Ovary (tissue), 9 donors: Measurements from ENCODE around the gene TMEM63C. TPM values are rescaled to one million over a fixed set of nuclear protein-coding genes. Genes with fewer than 3 reads are reported as not detected.

Experiments
- DNase-seq, 5 donors: peaks; one replicate each; pipeline ENCODE4 v3.0.0-alpha.2; 2019 to 2020
- H3K27ac ChIP-seq, 2 donors: fragments of 200-600 bp; one replicate each; pipeline versions ENCODE4 v1.5.1 to v1.8.0; 2019 to 2022
- H3K27me3 ChIP-seq: fragments of 200-600 bp; one replicate; pipeline ENCODE4 v1.8.0; 2022
- H3K36me3 ChIP-seq: fragments of 200-600 bp; sonication (generic); one replicate; pipeline ENCODE4 v1.5.1; 2019
- H3K4me1 ChIP-seq: one replicate; pipeline ENCODE4 v1.8.1; 2013; ENCODE audit warnings: mild to moderate bottlenecking, moderate library complexity; ENCODE audit not compliant: insufficient read depth
- H3K4me3 ChIP-seq: fragments of 200-600 bp; sonication (generic); one replicate; pipeline ENCODE4 v1.5.1; 2017
- H3K9me3 ChIP-seq, 2 donors: fragments of 200-600 bp in 1 of 2; sonication (generic) in 1 of 2; one replicate each; pipeline versions ENCODE4 v1.5.1 to v1.8.1; 2013 to 2019; ENCODE audit warnings: mild to moderate bottlenecking in 1 of 2, moderate library complexity in 1 of 2
- CTCF ChIP-seq, 3 donors: fragments of 450-650 bp in 2 of 3; fragments of 200-600 bp in 1 of 3; IDR thresholded peaks; one replicate each; pipeline versions ENCODE4 v1.5.1 to v1.8.0; 2016 to 2022; ENCODE audit warnings: antibody characterized with exemption in 3 of 3, mild to moderate bottlenecking in 1 of 3
- EP300 ChIP-seq: sonication (generic); formaldehyde crosslinking; IDR thresholded peaks from one replicate; pipeline ENCODE4 v1.6.1; 2017; ENCODE audit warnings: antibody characterized with exemption
- POLR2A ChIP-seq: fragments of 450-650 bp; IDR thresholded peaks from one replicate; pipeline ENCODE4 v1.6.1; 2017; ENCODE audit warnings: antibody characterized with exemption, mild to moderate bottlenecking, moderate library complexity
- WGBS, 3 donors: extraction: QIAGEN DNeasy Blood & Tissue Kit in 1 of 3; methylation state at CpG; one replicate each; pipeline versions ENCODE4 v1.1.5 to v1.1.7; 2013 to 2017; 5-methylcytosine and 5-hydroxymethylcytosine counted together
- intact Hi-C, 4 donors: fragments of 100-400 bp; cut with DNase I; formaldehyde crosslinking; loops; one replicate each; pipeline versions ENCODE4 v1.11.0 to v1.15.1; 2022 to 2023
- polyA plus RNA-seq, 2 donors: library from polyadenylated mRNA; stranded (reverse); fragments of 200-250 nt in 1 of 2; fragments of 350-450 nt in 1 of 2; fragmentation: Illumina TruSeq in 1 of 2; extraction: RNeasy Lipid Tissue Mini Kit (QIAGEN cat#74804) in 1 of 2; gene quantifications; one replicate each; pipeline ENCODE4 v1.2.3, GENCODE V29; 2013 to 2014
- total RNA-seq, 7 donors: library from RNA; depleted of rRNA in 2 of 7; stranded (reverse); fragments of >200 nt in 2 of 7; fragmentation: NEBNext Ultra II Directional in 3 of 7; extraction: Animal tissue kit (Norgen Biotek cat#: 25700) in 3 of 7; gene quantifications; one replicate each; pipeline versions ENCODE4 v1.1.0 to v1.2.4, GENCODE V29; 2016 to 2023
- donor health status: DM: no; HTN: no; CAD: no; lungs with moderate emphysema.
- donor health status: DM: no; HTN: no; CAD: no.
- donor health status: Bipolar disorder and iron deficiency.
- donor health status: DM: yes; HTN: yes; CAD: no.
- donor health status: DM: no; HTN: no; CAD: no.
- donor health status: DM: yes; HTN: yes; CAD: no.

TMEM63C gene
- total and polyA plus RNA-seq, 9 donors = 0.16 to 1.7 (median 0.25) TPM; not detected in 1

- Histone ChIP-seq H3K36me3 (no peaks in the 10 kb centered on the region), H3K4me3 (no peak overlapping the region), H3K4me1 (peaks cover 4% of the 10 kb centered on the region), H3K27ac (no peak overlapping the region), H3K9me3 (no peaks in the 10 kb centered on the region), H3K27me3 (peaks cover 3% of the 10 kb centered on the region)
- DNase-seq = no peak
- intact Hi-C loops = no loop called here
- TF ChIP-seq CTCF (IDR thresholded peaks at IDR 0.05) = no peak
- no peak for TF ChIP-seq POLR2A
- TF ChIP-seq EP300 = no peak
- 78 to 79% (median 79%) methylated on average over 15 of the region's 15 CpGs for WGBS, 3 donors
These were observed 42.6 kb upstream of the TMEM63C start for GRCh38 chr14:77139022-77139421.

- H3K9me3 ChIP-seq = no peaks in the 10 kb centered on the region
- peaks cover 3% of the 10 kb centered on the region for H3K27me3 ChIP-seq
- H3K4me3 ChIP-seq = no peak overlapping the region
- WGBS, 3 donors = 2% methylated on average over 48 to 52 of the region's 52 CpGs
- intact Hi-C loops = no loop called here
- no peak for TF ChIP-seq POLR2A
- no peak for TF ChIP-seq EP300
- no peak for TF ChIP-seq CTCF (IDR thresholded peaks at IDR 0.05)
- peaks cover 4% of the 10 kb centered on the region for H3K4me1 ChIP-seq
- H3K27ac ChIP-seq = no peak overlapping the region
- no peaks in the 10 kb centered on the region for H3K36me3 ChIP-seq
- DNase-seq = no peak
These were observed 41.8 kb upstream of the TMEM63C start for GRCh38 chr14:77139540-77140358.

GRCh38 chr14:77140359-77141213 lies 41.0 kb upstream of the TMEM63C start:
- Histone ChIP-seq H3K4me1 (peaks cover 4% of the 10 kb centered on the region), H3K4me3 (no peak overlapping the region), H3K27ac (no peak overlapping the region), H3K36me3 (no peaks in the 10 kb centered on the region), H3K9me3 (no peaks in the 10 kb centered on the region), H3K27me3 (peaks cover 2% of the 10 kb centered on the region)
- TF ChIP-seq POLR2A (no peak), CTCF (IDR thresholded peaks at IDR 0.05) (no peak)
- no peak for DNase-seq
- intact Hi-C loops = no loop called here
- WGBS, 3 donors = 0 to 1% (median 1%) methylated on average over 50 to 67 of the region's 67 CpGs

GRCh38 chr14:77141214-77142004 lies 40.2 kb upstream of the TMEM63C start, which contains the start of gene ZDHHC22:
Gene ZDHHC22, minus strand, starts transcription at chr14:77141791. Its CDS starts 2,053 bp downstream, at chr14:77139738.
- Histone ChIP-seq H3K27ac (no peak within 1 kb of the TSS), H3K9me3 (no peaks in the 10 kb centered on the region), H3K4me3 (peak within 1 kb of the TSS; percentile 19), H3K36me3 (no peaks in the 10 kb centered on the region), H3K4me1 (peaks cover 4% of the 10 kb centered on the region), H3K27me3 (no peaks in the 10 kb centered on the region)
- no peak for DNase-seq
- intact Hi-C loops = no loop called here
- no peak for TF ChIP-seq POLR2A
- peak in 1 of 3 donors; percentile 26 for TF ChIP-seq CTCF (IDR thresholded peaks at IDR 0.05)
- no peak for TF ChIP-seq EP300
- 0 to 1% (median 0%) methylated on average over 34 to 74 of the region's 77 CpGs for WGBS, 3 donors
